HepG2 (cell line): ENCODE measurements around the gene CAMK2A. TPM values are rescaled to one million over a fixed set of nuclear protein-coding genes. Genes with fewer than 3 reads are reported as not detected.

Source experiments
- ADNP ChIP-seq: sonication (generic); formaldehyde crosslinking; IDR thresholded peaks from 2 replicates; pipeline ENCODE4 v1.4.0; 2020; ENCODE audit warnings: missing genetic modification reagents
- ATF5 ChIP-seq: sonication (generic); formaldehyde crosslinking; IDR thresholded peaks from 2 replicates; pipeline ENCODE4 v1.4.0; 2020; ENCODE audit warnings: mild to moderate bottlenecking, low read depth, missing genetic modification reagents
- BHLHE40 ChIP-seq: IDR thresholded peaks from 2 replicates; pipeline ENCODE4 v1.6.1; 2011; ENCODE audit warnings: low read length, improper control_type of control experiment
- CEBPG ChIP-seq: IDR thresholded peaks from 2 replicates; pipeline ENCODE4 v1.6.1; 2016
- KDM5A ChIP-seq: fragments of 200-600 bp; sonication (generic); IDR thresholded peaks from 2 replicates; pipeline ENCODE4 v1.7.0; 2018; ENCODE audit warnings: antibody characterized with exemption, mild to moderate bottlenecking, low read length, borderline replicate concordance
- MIER3 ChIP-seq: IDR thresholded peaks from 2 replicates; pipeline ENCODE4 v1.6.1; 2016; ENCODE audit warnings: missing compliant biosample characterization, borderline replicate concordance
- MYPOP ChIP-seq: sonication (generic); formaldehyde crosslinking; IDR thresholded peaks from 2 replicates; pipeline ENCODE4 v1.8.1; 2023; ENCODE audit warnings: mild to moderate bottlenecking, moderate library complexity, missing genetic modification reagents
- NPAS2 ChIP-seq: sonication (generic); formaldehyde crosslinking; IDR thresholded peaks from 2 replicates; pipeline ENCODE4 v1.8.0; 2022; ENCODE audit warnings: mild to moderate bottlenecking, missing genetic modification reagents, borderline replicate concordance
- NR2F1 ChIP-seq, 2 experiments: fragments of 450-650 bp in 1 of 2; formaldehyde crosslinking in 1 of 2; IDR thresholded peaks; 2 replicates each; pipeline versions ENCODE4 v1.5.0 to v1.6.1; 2016 to 2020; ENCODE audit warnings: mild to moderate bottlenecking in 1 of 2, missing compliant biosample characterization in 1 of 2, missing genetic modification reagents in 1 of 2, moderate library complexity in 1 of 2
- PHF21A ChIP-seq: sonication (generic); formaldehyde crosslinking; IDR thresholded peaks from 2 replicates; pipeline ENCODE4 v1.5.0; 2020; ENCODE audit warnings: mild to moderate bottlenecking, missing genetic modification reagents
- POLR2A ChIP-seq, 2 experiments: IDR thresholded peaks; 2 replicates each; pipeline ENCODE4 v1.6.1; 2011; ENCODE audit warnings: low read depth in 2 of 2, low read length in 2 of 2, mild to moderate bottlenecking in 1 of 2, moderate library complexity in 1 of 2; ENCODE audit not compliant: insufficient read depth in 1 of 2
- PRDM15 ChIP-seq: sonication (generic); formaldehyde crosslinking; IDR thresholded peaks from 2 replicates; pipeline ENCODE4 v1.4.0; 2020; ENCODE audit warnings: missing genetic modification reagents
- SETDB1 ChIP-seq: sonication (generic); formaldehyde crosslinking; IDR thresholded peaks from 2 replicates; pipeline ENCODE4 v1.5.1; 2020; ENCODE audit warnings: missing genetic modification reagents, mild to moderate bottlenecking, borderline replicate concordance
- SIX1 ChIP-seq: sonication (generic); formaldehyde crosslinking; IDR thresholded peaks from 2 replicates; pipeline ENCODE4 v1.4.0; 2020; ENCODE audit warnings: missing genetic modification reagents, borderline replicate concordance
- SIX4 ChIP-seq: sonication (generic); formaldehyde crosslinking; IDR thresholded peaks from 2 replicates; pipeline ENCODE4 v1.4.0; 2020; ENCODE audit warnings: missing genetic modification reagents
- SMYD3 ChIP-seq: sonication (generic); formaldehyde crosslinking; IDR thresholded peaks from 2 replicates; pipeline ENCODE4 v1.8.1; 2023; ENCODE audit warnings: mild to moderate bottlenecking, missing genetic modification reagents
- SP5 ChIP-seq: IDR thresholded peaks from 2 replicates; pipeline ENCODE4 v1.6.1; 2016; ENCODE audit warnings: low read depth, borderline replicate concordance
- ZBTB21 ChIP-seq: sonication (generic); formaldehyde crosslinking; IDR thresholded peaks from 2 replicates; pipeline ENCODE4 v1.4.0; 2020; ENCODE audit warnings: missing genetic modification reagents
- ZBTB34 ChIP-seq: sonication (generic); formaldehyde crosslinking; IDR thresholded peaks from 2 replicates; pipeline ENCODE4 v1.8.0; 2022; ENCODE audit warnings: mild to moderate bottlenecking, missing genetic modification reagents
- ZIK1 ChIP-seq: sonication (generic); formaldehyde crosslinking; IDR thresholded peaks from 2 replicates; pipeline ENCODE4 v1.5.0; 2020; ENCODE audit warnings: mild to moderate bottlenecking, low read depth, missing genetic modification reagents, borderline replicate concordance
- ZMYM3 ChIP-seq: sonication (generic); formaldehyde crosslinking; IDR thresholded peaks from 2 replicates; pipeline ENCODE4 v1.5.1; 2020; ENCODE audit warnings: mild to moderate bottlenecking, missing genetic modification reagents
- ZNF432 ChIP-seq: sonication (generic); formaldehyde crosslinking; IDR thresholded peaks from 2 replicates; pipeline ENCODE4 v1.5.0; 2020; ENCODE audit warnings: missing genetic modification reagents, mild to moderate bottlenecking, borderline replicate concordance
- ZNF800 ChIP-seq: sonication (generic); formaldehyde crosslinking; IDR thresholded peaks from 2 replicates; pipeline ENCODE4 v1.4.0; 2020; ENCODE audit warnings: missing genetic modification reagents
- polyA plus RNA-seq, 8 experiments: library from polyadenylated mRNA; depleted of rRNA in 3 of 8; stranded (reverse) in 7 of 8; unstranded in 1 of 8; fragments of >200 nt; fragmentation: Illumina TruSeq in 4 of 8; extraction: Trizol in 4 of 8; gene quantifications; 2 replicates each; pipeline versions ENCODE4 v1.2.1 to v1.2.3, GENCODE V29; 2011 to 2016; ENCODE audit warnings: low read depth in 4 of 8, missing spikeins in 1 of 8, mixed read lengths in 1 of 8; ENCODE audit not compliant: insufficient read depth in 1 of 8
- total RNA-seq, 5 experiments: library from RNA; depleted of rRNA; stranded (reverse); fragments of >200 nt; fragmentation: Illumina TruSeq; extraction: Trizol; gene quantifications; 2 replicates each; pipeline ENCODE4 v1.2.3, GENCODE V29; 2016; ENCODE audit warnings: low read depth in 1 of 5

The CAMK2A gene
- total and polyA plus RNA-seq, 2 of the 13 experiments (the other 11 are each of a cell fraction or from before 2014, with no cell fraction given), result 0.11 TPM; not detected in 1

GRCh38 chr5:150295172-150295634 lies 5.6 kb upstream of the CAMK2A start (continued):
- 0 out of 2 replicates have a peak, but pooled peaks have one; percentile 41 for TF ChIP-seq ZBTB34 (CRISPR knock-in tag)
- TF ChIP-seq MIER3 (CRISPR knock-in tag), result no peak
- no peak for TF ChIP-seq MYPOP (CRISPR knock-in tag)
- no peak for TF ChIP-seq SIX4 (CRISPR knock-in tag)
- no peak for TF ChIP-seq SP5 (CRISPR knock-in tag)
- TF ChIP-seq POLR2A (IDR thresholded peaks at IDR 0.05; ENCODE audit: insufficient read depth in 1 of 2, low read depth in 2 of 2, low read length in 2 of 2), result no peak
- no peak for TF ChIP-seq KDM5A
- no peak for TF ChIP-seq NPAS2
- TF ChIP-seq BHLHE40, result no peak
- no peak for TF ChIP-seq ZNF800 (CRISPR knock-in tag)
- no peak for TF ChIP-seq SETDB1
- no peak for TF ChIP-seq ZIK1
- no peak for TF ChIP-seq ATF5
- TF ChIP-seq SIX1, result no peak
- no peak for TF ChIP-seq ZMYM3 (CRISPR knock-in tag)
- TF ChIP-seq SMYD3 (CRISPR knock-in tag), result no peak
- 0 out of 4 replicates have a peak, but pooled peaks of 1 of the 2 experiments have one; percentile 31 for TF ChIP-seq NR2F1 (CRISPR knock-in tag; IDR thresholded peaks at IDR 0.05)
- TF ChIP-seq CEBPG (CRISPR knock-in tag), result no peak
- TF ChIP-seq ADNP (CRISPR knock-in tag), result no peak
- TF ChIP-seq PHF21A, result no peak
- TF ChIP-seq ZNF432 (CRISPR knock-in tag), result no peak
- no peak for TF ChIP-seq PRDM15
- no peak for TF ChIP-seq ZBTB21 (CRISPR knock-in tag)
